K562 (cell line): Measurements from ENCODE around the gene SHISA5. TPM values are rescaled to one million over a fixed set of nuclear protein-coding genes. Genes with fewer than 3 reads are reported as not detected.

Source experiments
- ATAC-seq: fragments of 200-7000 bp; cut with Tn5 transposase; 3 replicates; pipeline ENCODE4 v1.9.1; 2020; ENCODE audit warnings: moderate library complexity
- BruUV-seq: library from RNA; stranded (reverse); fragments of 400-500 nt; replicated peaks from 2 replicates; lab custom pipeline; 2021; lab: Mats Ljungman, UMichigan
- CTCF ChIA-PET: fragments of 300-600 bp; formaldehyde crosslinking; extraction: SDS; loops from one replicate; lab custom pipeline; 2021; ENCODE audit warnings: low intra/inter-chr PET ratio; lab: Yijun Ruan, JAX
- POLR2A ChIA-PET: fragments of 300-600, 350-650 bp; sonication (Branson Sonifier 250); formaldehyde crosslinking; extraction: SDS; loops from one replicate; lab custom pipeline; 2021; ENCODE audit warnings: antibody characterized with exemption, inconsistent platforms; lab: Yijun Ruan, JAX
- DNase-seq, 4 experiments: peaks; one replicate each; pipeline versions ENCODE4 v3.0.0 to v3.0.0-alpha.2; 2011 to 2018; ENCODE audit warnings: low spot score in 3 of 4, mixed read lengths in 3 of 4; ENCODE audit errors: extremely low read depth in 1 of 4
- FAIRE-seq: peaks from 2 replicates; lab custom pipeline; 2011; peaks lifted over from hg19 to GRCh38; lab: Jason Lieb, UNC
- H2AFZ ChIP-seq: 2 replicates; pipeline ENCODE4 v1.6.0; 2011; ENCODE audit warnings: low read depth, low read length, control low read depth, inconsistent platforms
- H3K27ac ChIP-seq: fragments of 200-600 bp; 3 replicates; pipeline ENCODE4 v1.8.0; 2011; ENCODE audit warnings: low read depth, mild to moderate bottlenecking, control low read depth, inconsistent platforms, low read length, moderate library complexity, mixed read lengths; ENCODE audit errors: extremely low read depth
- H3K27me3 ChIP-seq, 2 experiments: fragments of 300-600 bp in 1 of 2; 2 replicates in 1 of 2; 3 replicates in 1 of 2; pipeline versions ENCODE4 v1.6.0 to v1.8.0; 2011; ENCODE audit warnings: inconsistent platforms in 2 of 2, low read length in 2 of 2, mild to moderate bottlenecking in 1 of 2, mixed read lengths in 1 of 2, moderate library complexity in 1 of 2; ENCODE audit not compliant: control insufficient read depth in 2 of 2, insufficient read depth in 2 of 2
- H3K36me3 ChIP-seq: fragments of 300-600 bp; 3 replicates; pipeline ENCODE4 v1.8.0; 2011; ENCODE audit warnings: mild to moderate bottlenecking, low read length, inconsistent platforms; ENCODE audit not compliant: control insufficient read depth, insufficient read depth
- H3K4me1 ChIP-seq, 2 experiments: fragments of 200-600 bp in 1 of 2; replicated peaks in 1 of 2; 2 replicates in 1 of 2; 3 replicates in 1 of 2; pipeline versions ENCODE4 v1.5.1 to v1.8.0; 2011; ENCODE audit warnings: inconsistent platforms in 2 of 2, low read length in 2 of 2, mild to moderate bottlenecking in 1 of 2, mixed read lengths in 1 of 2, moderate library complexity in 1 of 2; ENCODE audit not compliant: control insufficient read depth in 2 of 2, insufficient read depth in 2 of 2
- H3K4me2 ChIP-seq: 2 replicates; pipeline ENCODE4 v1.6.1; 2011; ENCODE audit warnings: low read length, control low read depth, inconsistent platforms, mixed read lengths; ENCODE audit not compliant: insufficient read depth
- H3K4me3 ChIP-seq: fragments of 200-600 bp; sonication (generic), shearing (Covaris generic); 2 replicates; pipeline ENCODE4 v1.5.1; 2016; ENCODE audit warnings: control low read depth, inconsistent platforms
- H3K79me2 ChIP-seq: fragments of 200-600 bp; 3 replicates; pipeline ENCODE4 v1.8.0; 2011; ENCODE audit warnings: low read length, inconsistent platforms; ENCODE audit not compliant: control insufficient read depth, insufficient read depth
- H3K9ac ChIP-seq, 2 experiments: 2 replicates each; pipeline versions ENCODE4 v1.6.0 to v1.6.1; 2011; ENCODE audit warnings: low read depth in 2 of 2, low read length in 2 of 2, control low read depth in 1 of 2, inconsistent platforms in 1 of 2, mild to moderate bottlenecking in 1 of 2, mixed read lengths in 1 of 2; ENCODE audit not compliant: insufficient read depth in 1 of 2
- H3K9me1 ChIP-seq: one replicate; pipeline ENCODE4 v1.6.0; 2011; ENCODE audit warnings: inconsistent platforms, mild to moderate bottlenecking, low read length, moderate library complexity; ENCODE audit not compliant: control insufficient read depth, insufficient read depth
- H3K9me3 ChIP-seq: replicated peaks from 2 replicates; pipeline ENCODE4 v1.5.1; 2011; ENCODE audit warnings: low read depth, low read length, inconsistent platforms; ENCODE audit not compliant: control insufficient read depth, insufficient read depth
- H4K20me1 ChIP-seq: replicated peaks from 2 replicates; pipeline ENCODE4 v1.6.1; 2011; ENCODE audit warnings: low read length, inconsistent platforms, mixed read lengths; ENCODE audit not compliant: control insufficient read depth, insufficient read depth
- CXXC5 ChIP-seq: fragments of 250-450 bp; sonication (Bioruptor Pico); IDR thresholded peaks from 2 replicates; pipeline ENCODE4 v1.8.0; 2022; ENCODE audit warnings: inconsistent platforms, mild to moderate bottlenecking, moderate library complexity
- E2F3 ChIP-seq: fragments of 250-450 bp; sonication (Bioruptor Pico); IDR thresholded peaks from 2 replicates; pipeline ENCODE4 v1.4.0; 2020; ENCODE audit warnings: mild to moderate bottlenecking
- NCOR1 ChIP-seq: fragments of 450-650 bp; IDR thresholded peaks from 2 replicates; pipeline ENCODE4 v1.6.1; 2016; ENCODE audit warnings: mild to moderate bottlenecking, moderate library complexity
- POU5F1 ChIP-seq: fragments of 150-350 bp; IDR thresholded peaks from 2 replicates; pipeline ENCODE4 v1.6.1; 2014; ENCODE audit warnings: borderline replicate concordance, low read length, low read depth, mild to moderate bottlenecking; ENCODE audit not compliant: partially characterized antibody
- PYGO2 ChIP-seq: fragments of 450-650 bp; IDR thresholded peaks from 2 replicates; pipeline ENCODE4 v1.6.1; 2016; ENCODE audit warnings: mild to moderate bottlenecking, missing genetic modification characterization, moderate library complexity, missing compliant biosample characterization
- SMAD3 ChIP-seq: fragments of 450-650 bp; formaldehyde crosslinking; conservative IDR thresholded peaks from 2 replicates; pipeline ENCODE4 v1.4.0; 2020; ENCODE audit warnings: mild to moderate bottlenecking
- TRIM28 ChIP-seq: fragments of 450-650 bp; IDR thresholded peaks from 2 replicates; pipeline ENCODE4 v1.6.1; 2017
- ZNF174 ChIP-seq: fragments of 250-450 bp; sonication (Bioruptor Pico); IDR thresholded peaks from 2 replicates; pipeline ENCODE4 v1.4.0; 2020; ENCODE audit warnings: mild to moderate bottlenecking
- WGBS: fragments of 100-300 bp; shearing (Covaris generic); methylation state at CpG from one replicate; pipeline ENCODE4 v1.1.6; 2016; ENCODE audit warnings: low coverage, mixed read lengths; ENCODE audit not compliant: insufficient coverage; ENCODE audit errors: missing lambda C conversion rate; 5-methylcytosine and 5-hydroxymethylcytosine counted together
- in situ Hi-C: fragments of 300-500 bp; cut with MboI; formaldehyde crosslinking; loops from 4 replicates; pipeline ENCODE4 v1.15.0; 2018; ENCODE audit warnings: inconsistent platforms, mixed read lengths
- intact Hi-C: fragments of 100-400 bp; cut with micrococcal nuclease; formaldehyde crosslinking; loops from 2 replicates; pipeline ENCODE4 v1.14.2; 2022
- polyA plus RNA-seq, 8 experiments: library from polyadenylated mRNA; depleted of rRNA in 4 of 8; stranded (reverse) in 5 of 8; unstranded in 3 of 8; fragments of >200 nt; fragmentation: Nextera tagmentation in 2 of 8; fragmentation: Illumina TruSeq in 1 of 8; extraction: Ambion mirVana in 2 of 8; extraction: Trizol in 1 of 8; gene quantifications; 2 replicates each; pipeline versions ENCODE4 v1.2.1 to v1.2.3, GENCODE V29; 2011 to 2014; ENCODE audit warnings: inconsistent platforms in 1 of 8, missing spikeins in 1 of 8
- total RNA-seq, 7 experiments: library from RNA; depleted of rRNA in 6 of 7; stranded (reverse); fragments of >200 nt in 6 of 7; fragmentation: Illumina TruSeq in 2 of 7; extraction: Trizol in 2 of 7; gene quantifications; 2 replicates each; pipeline versions ENCODE4 v1.2.1 to v1.2.3, GENCODE V29; 2011 to 2021; ENCODE audit warnings: low replicate concordance in 1 of 7
- TF ChIP-seq, protein P1 (sequence below): sonication (generic); formaldehyde crosslinking; IDR thresholded peaks from 2 replicates; pipeline ENCODE4 v1.8.1; 2023; ENCODE audit warnings: mild to moderate bottlenecking, missing genetic modification reagents
- TF ChIP-seq, protein P2 (sequence below): fragments of 450-650 bp; IDR thresholded peaks from 2 replicates; pipeline ENCODE4 v1.6.1; 2016; ENCODE audit warnings: missing biosample characterization, missing genetic modification characterization

Gene SHISA5
- total and polyA plus RNA-seq, 9 of the 15 experiments (the other 6 are each of a cell fraction or from before 2014, with no cell fraction given): 8.4 to 85.8 (median 56.1) TPM

GRCh38 chr3:48423883-48424695 is 79.9 kb downstream of the SHISA5 start (continued):
- TF ChIP-seq, protein P1, sequence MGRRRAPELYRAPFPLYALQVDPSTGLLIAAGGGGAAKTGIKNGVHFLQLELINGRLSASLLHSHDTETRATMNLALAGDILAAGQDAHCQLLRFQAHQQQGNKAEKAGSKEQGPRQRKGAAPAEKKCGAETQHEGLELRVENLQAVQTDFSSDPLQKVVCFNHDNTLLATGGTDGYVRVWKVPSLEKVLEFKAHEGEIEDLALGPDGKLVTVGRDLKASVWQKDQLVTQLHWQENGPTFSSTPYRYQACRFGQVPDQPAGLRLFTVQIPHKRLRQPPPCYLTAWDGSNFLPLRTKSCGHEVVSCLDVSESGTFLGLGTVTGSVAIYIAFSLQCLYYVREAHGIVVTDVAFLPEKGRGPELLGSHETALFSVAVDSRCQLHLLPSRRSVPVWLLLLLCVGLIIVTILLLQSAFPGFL (CRISPR knock-in tag): no peak
- TF ChIP-seq E2F3 (CRISPR knock-in tag): no peak

- Histone ChIP-seq H3K4me1 (peaks cover 0 to 27% of the 10 kb centered on the region in 2 experiments; a peak in 2 of 5 replicates), H3K27ac (no peak overlapping the region), H3K9me1 (no peaks in the 10 kb centered on the region), H3K79me2 (no peaks in the 10 kb centered on the region), H3K4me2 (no peak overlapping the region), H3K36me3 (no peaks in the 10 kb centered on the region), H4K20me1 (no peaks in the 10 kb centered on the region), H3K9ac (no peak overlapping the region; a peak in 1 of 4 replicates), H2AFZ (no peak overlapping the region), H3K9me3 (no peaks in the 10 kb centered on the region), H3K4me3 (no peak overlapping the region), H3K27me3 (no peaks in the 10 kb centered on the region)
- TF ChIP-seq NCOR1 (no peak), SMAD3 (CRISPR knock-in tag) (no peak), CXXC5 (no peak), PYGO2 (tag) (no peak), ZNF174 (no peak), POU5F1 (no peak), TRIM28 (no peak)
- TF ChIP-seq, protein P2, sequence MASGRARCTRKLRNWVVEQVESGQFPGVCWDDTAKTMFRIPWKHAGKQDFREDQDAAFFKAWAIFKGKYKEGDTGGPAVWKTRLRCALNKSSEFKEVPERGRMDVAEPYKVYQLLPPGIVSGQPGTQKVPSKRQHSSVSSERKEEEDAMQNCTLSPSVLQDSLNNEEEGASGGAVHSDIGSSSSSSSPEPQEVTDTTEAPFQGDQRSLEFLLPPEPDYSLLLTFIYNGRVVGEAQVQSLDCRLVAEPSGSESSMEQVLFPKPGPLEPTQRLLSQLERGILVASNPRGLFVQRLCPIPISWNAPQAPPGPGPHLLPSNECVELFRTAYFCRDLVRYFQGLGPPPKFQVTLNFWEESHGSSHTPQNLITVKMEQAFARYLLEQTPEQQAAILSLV (tag): no peak
- FAIRE-seq: no peak
- WGBS: 76% methylated on average over 22 of the region's 25 CpGs
- no peak for ATAC-seq
- BruUV-seq: no TSS peak
- ChIA-PET POLR2A (interaction anchor here (0.6 to 1.4 kb wide), 4 partner anchors 13 to 25 kb away, joined by 3 to 4 read pairs (median 3); partner anchors contain the start of gene ATRIP), CTCF (no interaction called here)
- intact Hi-C loops: no loop called here
- in situ Hi-C loops: no loop called here
- DNase-seq: no peak
Observed at GRCh38 chr3:48423241-48423882, 80.6 kb downstream of the SHISA5 start.
